Spleen (tissue), 11 donors: ENCODE measurements around the gene ERMARD. TPM values are rescaled to one million over a fixed set of nuclear protein-coding genes. Genes with fewer than 3 reads are reported as not detected.

ENCODE experiments used
- DNase-seq: peaks from one replicate; pipeline ENCODE4 v3.0.0-alpha.2; 2020
- H3K27ac ChIP-seq, 8 donors: fragments of 200-600 bp; sonication (generic) in 7 of 8; 1 replicate in 4 of 8; 2 replicates in 4 of 8; pipeline versions ENCODE4 v1.5.0 to v1.8.0; 2016 to 2021; ENCODE audit warnings: inconsistent platforms in 4 of 8, mild to moderate bottlenecking in 4 of 8, moderate library complexity in 1 of 8
- H3K27me3 ChIP-seq, 7 donors: fragments of 200-600 bp; sonication (generic) in 6 of 7; replicated peaks in 1 of 7; 1 replicate in 4 of 7; 2 replicates in 3 of 7; pipeline versions ENCODE4 v1.5.0 to v1.8.0; 2016 to 2021; ENCODE audit warnings: inconsistent platforms in 3 of 7, mild to moderate bottlenecking in 1 of 7
- H3K36me3 ChIP-seq, 6 donors: fragments of 200-600 bp; sonication (generic) in 5 of 6; 1 replicate in 4 of 6; 2 replicates in 2 of 6; pipeline versions ENCODE4 v1.5.0 to v1.8.0; 2016 to 2021; ENCODE audit warnings: inconsistent platforms in 2 of 6
- H3K4me1 ChIP-seq, 6 donors: fragments of 200-600 bp; sonication (generic) in 5 of 6; 1 replicate in 3 of 6; 2 replicates in 3 of 6; pipeline versions ENCODE4 v1.5.0 to v1.8.0; 2016 to 2021; ENCODE audit warnings: inconsistent platforms in 3 of 6
- H3K4me3 ChIP-seq, 8 donors: fragments of 200-600 bp; sonication (generic) in 7 of 8; 1 replicate in 4 of 8; 2 replicates in 4 of 8; pipeline versions ENCODE4 v1.5.0 to v1.8.0; 2016 to 2021; ENCODE audit warnings: inconsistent platforms in 4 of 8, mild to moderate bottlenecking in 4 of 8, moderate library complexity in 2 of 8
- H3K9me3 ChIP-seq, 8 donors: fragments of 200-600 bp; sonication (generic) in 7 of 8; 1 replicate in 4 of 8; 2 replicates in 4 of 8; pipeline versions ENCODE4 v1.5.0 to v1.8.0; 2016 to 2021; ENCODE audit warnings: inconsistent platforms in 4 of 8
- CTCF ChIP-seq, 11 experiments: fragments of 200-600 bp in 7 of 11; fragments of 450-650 bp in 4 of 11; sonication (generic) in 4 of 11; IDR thresholded peaks in 8 of 11; conservative IDR thresholded peaks in 3 of 11; 1 replicate in 7 of 11; 2 replicates in 4 of 11; pipeline versions ENCODE4 v1.4.0 to v1.8.0; 2016 to 2021; ENCODE audit warnings: antibody characterized with exemption in 11 of 11, inconsistent platforms in 4 of 11, mild to moderate bottlenecking in 1 of 11
- POLR2A ChIP-seq, 3 donors: fragments of 450-650 bp; IDR thresholded peaks; one replicate each; pipeline ENCODE4 v1.5.1; 2017; ENCODE audit warnings: antibody characterized with exemption in 3 of 3, mild to moderate bottlenecking in 1 of 3
- POLR2AphosphoS5 ChIP-seq, 3 donors: sonication (generic); formaldehyde crosslinking; IDR thresholded peaks; one replicate each; pipeline ENCODE4 v1.5.1; 2017; ENCODE audit warnings: antibody characterized with exemption in 3 of 3
- WGBS, 5 donors: extraction: QIAGEN DNeasy Blood & Tissue Kit in 3 of 5; methylation state at CpG; one replicate each; pipeline versions ENCODE4 v1.1.5 to v1.1.7; 2013 to 2018; 5-methylcytosine and 5-hydroxymethylcytosine counted together
- intact Hi-C: fragments of 100-400 bp; cut with DNase I; formaldehyde crosslinking; loops from one replicate; pipeline ENCODE4 v1.15.0; 2023; ENCODE audit warnings: low total_unique reads
- polyA plus RNA-seq, 3 donors: library from polyadenylated mRNA; stranded (reverse); fragments of 200-250 nt; gene quantifications; one replicate each; pipeline ENCODE4 v1.2.1, GENCODE V29; 2013
- total RNA-seq, 7 donors: library from RNA; depleted of rRNA in 3 of 7; stranded (reverse); fragments of >200 nt in 3 of 7; fragmentation: NEBNext Ultra II Directional in 4 of 7; extraction: Animal tissue kit (Norgen Biotek cat#: 25700) in 4 of 7; gene quantifications; one replicate each; pipeline versions ENCODE4 v1.1.0 to v1.2.1, GENCODE V29; 2016 to 2021
- donor health status: healthy with polysubstance abuse.
- donor health status: DM: no; HTN: no; CAD: no; lungs with moderate emphysema.
- donor health status: DM: no; HTN: no; CAD: no.
- donor health status: Bipolar disorder and iron deficiency.
- donor health status: healthy.
- donor health status: DM: no; HTN: no; CAD: no.
- donor health status: DM: yes; HTN: yes; CAD: no.

ERMARD gene
- total and polyA plus RNA-seq, 10 donors: 23.1 to 87.3 (median 37.7) TPM

- Histone ChIP-seq H3K9me3 (no peaks in the 10 kb centered on the region), H3K36me3 (no peaks in the 10 kb centered on the region), H3K27me3 (peaks cover 0 to 48% (median 5%) of the 10 kb centered on the region in 7 donors), H3K4me3 (no peak overlapping the region), H3K27ac (no peak overlapping the region), H3K4me1 (peaks cover 9 to 23% (median 18%) of the 10 kb centered on the region in 6 donors)
- 72 to 81% (median 77%) methylated on average over 10 of the region's 10 CpGs for WGBS, 5 donors
- TF ChIP-seq POLR2AphosphoS5 (IDR thresholded peaks at IDR 0.05) (no peak), CTCF (IDR thresholded peaks at IDR 0.05 in 8 of 11, conservative IDR thresholded peaks at IDR 0.05 in 3 of 11) (no peak), POLR2A (IDR thresholded peaks at IDR 0.05) (no peak)
- intact Hi-C loops: loop anchor here (10.0 kb wide), 1 partner anchor 741 kb away; no protein-coding TSS in a partner anchor
- no peak for DNase-seq
Measured at GRCh38 chr6:169793408-169793807, 42.0 kb downstream of the ERMARD start.

DNA sequence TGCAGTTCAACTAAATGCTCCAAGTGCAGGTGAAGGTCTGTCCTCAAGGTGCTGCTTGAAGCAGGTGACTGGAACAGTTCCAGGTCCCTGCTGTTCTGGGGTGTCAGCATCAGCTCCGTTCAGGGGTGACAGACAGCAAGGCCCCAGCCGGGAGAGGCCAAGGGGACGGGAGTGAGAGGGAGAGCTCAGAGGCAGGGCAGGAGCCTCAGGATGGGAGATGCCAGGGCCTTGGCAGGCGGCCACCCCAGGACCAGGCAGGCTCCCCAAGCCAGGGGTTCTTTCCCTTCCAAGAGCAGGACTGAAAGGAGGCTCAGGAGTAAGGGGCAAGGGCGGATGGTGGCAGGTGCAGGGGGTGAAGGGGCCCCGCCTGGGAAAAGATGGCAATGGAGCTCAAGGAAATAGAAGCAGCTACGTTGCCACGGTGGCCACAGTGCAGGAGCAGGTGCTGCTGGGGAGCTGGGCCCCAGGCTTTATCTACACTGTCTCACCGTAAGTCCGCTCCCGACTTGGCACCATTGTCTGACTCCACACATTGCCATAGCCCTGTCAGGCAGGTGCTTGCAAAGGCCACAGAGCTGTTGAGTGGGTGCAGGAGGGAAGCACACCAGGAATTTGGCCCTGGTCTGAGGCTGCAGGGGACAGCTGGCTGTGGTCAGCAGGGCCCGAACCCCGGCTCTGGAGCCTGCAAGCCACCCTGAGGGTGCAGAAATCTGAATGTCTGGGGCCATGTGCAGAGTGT lies 43.1 kb downstream of the ERMARD start:
- peaks cover 9 to 19% (median 16%) of the 10 kb centered on the region in 6 donors for H3K4me1 ChIP-seq
- TF ChIP-seq POLR2AphosphoS5 (IDR thresholded peaks at IDR 0.05): no peak
- no peak for TF ChIP-seq CTCF (IDR thresholded peaks at IDR 0.05 in 8 of 11, conservative IDR thresholded peaks at IDR 0.05 in 3 of 11)
- TF ChIP-seq POLR2A (IDR thresholded peaks at IDR 0.05): no peak
- no peaks in the 10 kb centered on the region for H3K36me3 ChIP-seq
- intact Hi-C loops: loop anchor here (10.0 kb wide), 1 partner anchor 740 kb away; no protein-coding TSS in a partner anchor
- H3K27ac ChIP-seq: no peak overlapping the region
- DNase-seq: peak; percentile 51
- WGBS, 5 donors: 70 to 82% (median 82%) methylated on average over 10 to 13 of the region's 13 CpGs
- H3K27me3 ChIP-seq: peaks cover 0 to 52% (median 5%) of the 10 kb centered on the region in 7 donors
- no peak overlapping the region for H3K4me3 ChIP-seq
- no peaks in the 10 kb centered on the region for H3K9me3 ChIP-seq

DNA sequence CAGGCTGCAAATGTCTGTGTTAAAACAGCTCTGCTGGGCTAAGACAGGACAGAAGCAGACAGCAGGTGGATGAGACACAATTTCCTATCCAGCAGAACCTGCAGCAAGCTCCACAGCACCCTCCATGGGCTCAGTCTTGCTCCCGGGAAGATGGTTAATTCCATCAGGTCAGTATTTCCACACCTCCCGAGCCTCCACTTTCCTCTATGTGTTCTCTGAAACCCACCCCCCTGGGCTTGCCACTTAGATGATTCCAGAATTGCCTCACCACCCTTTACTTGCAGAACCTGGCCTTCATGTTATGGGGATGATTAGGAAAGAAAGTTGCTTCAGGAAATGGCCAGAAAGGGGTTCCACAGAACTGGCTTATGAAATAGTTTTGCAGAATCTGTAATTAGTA lies 43.8 kb downstream of the ERMARD start:
- no peak for DNase-seq
- intact Hi-C loops: loop anchor here (10.0 kb wide), 1 partner anchor 740 kb away; no protein-coding TSS in a partner anchor
- Histone ChIP-seq H3K27me3 (peaks cover 0 to 50% (median 4%) of the 10 kb centered on the region in 7 donors), H3K9me3 (no peaks in the 10 kb centered on the region), H3K27ac (no peak overlapping the region), H3K36me3 (no peaks in the 10 kb centered on the region), H3K4me3 (no peak overlapping the region), H3K4me1 (peaks cover 2 to 12% (median 9%) of the 10 kb centered on the region in 6 donors)
- 36 to 71% (median 48%) methylated on average over 2 of the region's 2 CpGs for WGBS, 5 donors
- no peak for TF ChIP-seq CTCF (IDR thresholded peaks at IDR 0.05 in 8 of 11, conservative IDR thresholded peaks at IDR 0.05 in 3 of 11)
- no peak for TF ChIP-seq POLR2A (IDR thresholded peaks at IDR 0.05)
- no peak for TF ChIP-seq POLR2AphosphoS5 (IDR thresholded peaks at IDR 0.05)

- H3K27me3 ChIP-seq: peaks cover 0 to 55% (median 4%) of the 10 kb centered on the region in 7 donors
- no peaks in the 10 kb centered on the region for H3K9me3 ChIP-seq
- peaks cover 0 to 11% (median 3%) of the 10 kb centered on the region in 6 donors for H3K4me1 ChIP-seq
- TF ChIP-seq POLR2A (IDR thresholded peaks at IDR 0.05) (no peak), POLR2AphosphoS5 (IDR thresholded peaks at IDR 0.05) (no peak), CTCF (IDR thresholded peaks at IDR 0.05 in 8 of 11, conservative IDR thresholded peaks at IDR 0.05 in 3 of 11) (no peak)
- WGBS, 5 donors: 74 to 85% (median 78%) methylated on average over 10 of the region's 10 CpGs
- DNase-seq: no peak
- H3K4me3 ChIP-seq: no peak overlapping the region
- H3K27ac ChIP-seq: no peak overlapping the region
- intact Hi-C loops: loop anchor here (10.0 kb wide), 1 partner anchor 736 kb away; no protein-coding TSS in a partner anchor
- H3K36me3 ChIP-seq: no peaks in the 10 kb centered on the region
Measured at GRCh38 chr6:169798764-169799473, 47.5 kb downstream of the ERMARD start.
